NK-92 (cell line): Measurements from ENCODE around the gene CD247.
A peak's percentile ranks its signal among the peaks of the same experiment; 100 is the strongest.
"Not testable (repeated sequence)": the region's sequence is repeated elsewhere in the genome, so short reads cannot be mapped to it uniquely, and the experiment has no call there.

Source experiments
- DNase-seq: peaks from one replicate; lab custom pipeline; 2025; ENCODE audit not compliant: unreplicated experiment; lab: John Stamatoyannopoulos, UW

Gene CD247

DNA sequence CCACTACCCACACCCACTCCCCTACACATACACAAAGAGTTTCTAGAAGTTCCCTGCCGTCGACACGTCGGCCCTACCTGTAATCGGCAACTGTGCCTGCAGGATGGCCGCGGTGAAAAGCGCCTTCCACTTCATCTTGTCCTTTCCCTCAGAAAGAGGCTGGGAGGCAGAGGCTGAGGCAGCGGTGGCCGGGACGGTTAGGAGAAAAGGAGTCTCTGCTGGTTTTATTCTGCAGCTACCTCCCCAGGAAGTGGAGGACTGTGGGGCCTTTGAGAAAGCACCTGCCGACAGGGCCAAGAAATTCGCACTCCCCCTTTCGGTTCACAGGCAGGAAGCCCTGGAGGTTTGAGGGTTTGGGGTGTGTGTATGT, at the start of gene CD247:
CD247 (minus strand) TSS at position 199 of the 370 bp plus-strand sequence; CDS start at position 135, 64 bp downstream.
- no peak for DNase-seq

DNA sequence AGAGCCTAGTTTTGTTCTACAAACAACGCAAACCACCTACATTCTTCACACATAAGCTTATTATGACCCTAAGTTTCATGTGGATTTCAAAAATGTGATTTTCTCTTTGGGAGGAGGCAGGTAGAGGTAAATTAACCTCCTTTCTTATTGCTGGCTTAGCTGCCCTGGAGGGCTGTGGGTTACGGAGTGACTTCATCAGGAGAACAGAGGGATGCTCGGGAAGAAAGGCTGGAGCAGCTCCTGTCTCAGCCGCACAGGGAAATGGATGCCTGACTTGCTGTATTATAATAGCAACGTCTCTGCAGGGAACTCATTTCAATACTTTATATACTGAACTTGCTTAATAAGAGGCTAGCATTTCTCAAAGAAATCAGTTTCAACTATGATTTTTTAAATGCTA, 49.3 kb upstream of the CD247 start:
- DNase-seq = no peak

DNA sequence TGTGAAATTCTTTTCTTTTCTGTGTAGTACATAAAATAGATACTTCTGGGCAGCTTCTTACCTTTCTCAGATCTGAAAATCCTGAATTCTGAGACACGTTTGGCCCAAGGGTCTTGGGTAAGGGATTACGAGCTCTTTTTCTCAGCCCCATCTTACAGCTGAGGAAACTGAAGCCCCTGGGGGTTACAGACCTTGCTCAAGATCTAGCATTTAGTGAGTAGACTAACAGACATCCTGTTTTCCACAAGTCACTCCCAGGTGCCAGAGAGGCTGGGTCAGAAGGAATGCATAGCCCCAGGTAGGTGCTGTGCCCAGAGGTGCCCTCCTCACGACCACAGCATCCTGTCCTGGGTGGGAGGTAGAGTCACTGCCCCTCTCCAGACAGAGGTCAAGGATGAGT, 48.4 kb upstream of the CD247 start:
- DNase-seq = no peak

DNA sequence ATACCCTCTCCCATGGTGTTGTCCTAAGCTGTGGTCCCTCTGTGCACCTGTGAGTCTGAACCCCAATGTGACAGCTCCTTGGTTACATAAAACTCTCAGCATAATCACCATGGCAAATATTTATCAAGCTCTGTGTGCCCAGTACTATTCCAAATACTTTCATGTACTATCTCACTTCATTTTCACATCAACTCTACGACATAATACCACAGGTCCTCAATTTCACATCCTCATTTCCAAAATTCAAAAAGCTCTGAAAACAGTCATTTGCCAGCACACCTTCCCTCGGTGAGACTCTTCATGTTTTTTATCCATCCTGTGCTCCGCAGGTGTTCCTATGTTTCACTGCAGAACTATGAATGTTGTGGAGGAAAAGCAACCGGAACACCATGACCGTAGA, 47.6 kb upstream of the CD247 start:
- no peak for DNase-seq

DNA sequence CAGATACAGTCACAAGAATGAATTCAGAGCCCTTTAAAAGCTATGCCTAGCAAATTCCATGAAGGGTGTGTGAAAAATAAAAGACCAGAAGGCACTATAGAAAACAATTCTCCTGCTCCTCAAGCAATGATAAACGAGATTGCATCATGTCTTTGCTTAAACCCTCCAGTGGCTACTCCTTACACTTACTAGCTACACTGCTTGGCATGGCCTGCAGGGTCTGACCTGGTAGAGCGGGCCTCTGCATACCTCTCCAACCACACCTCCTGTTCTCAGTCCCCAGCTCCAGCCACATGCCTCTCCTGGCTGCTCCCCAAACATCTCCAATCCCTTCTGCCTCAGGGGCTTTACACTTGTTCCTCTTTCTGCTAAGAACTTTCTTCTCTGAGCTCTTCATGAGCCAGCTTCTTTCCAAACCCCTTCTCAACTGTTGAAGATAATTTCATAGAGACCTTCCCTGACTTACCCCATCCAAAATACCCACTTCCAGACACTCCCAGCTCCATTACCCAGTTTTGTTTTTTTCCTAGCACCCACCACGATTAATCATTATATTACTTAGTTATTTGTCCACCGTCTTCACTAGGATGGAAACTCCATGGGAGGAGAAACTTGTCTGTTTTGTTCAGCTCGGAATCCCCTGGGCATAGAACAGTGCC, 46.4 kb upstream of the CD247 start:
- no peak for DNase-seq

DNA sequence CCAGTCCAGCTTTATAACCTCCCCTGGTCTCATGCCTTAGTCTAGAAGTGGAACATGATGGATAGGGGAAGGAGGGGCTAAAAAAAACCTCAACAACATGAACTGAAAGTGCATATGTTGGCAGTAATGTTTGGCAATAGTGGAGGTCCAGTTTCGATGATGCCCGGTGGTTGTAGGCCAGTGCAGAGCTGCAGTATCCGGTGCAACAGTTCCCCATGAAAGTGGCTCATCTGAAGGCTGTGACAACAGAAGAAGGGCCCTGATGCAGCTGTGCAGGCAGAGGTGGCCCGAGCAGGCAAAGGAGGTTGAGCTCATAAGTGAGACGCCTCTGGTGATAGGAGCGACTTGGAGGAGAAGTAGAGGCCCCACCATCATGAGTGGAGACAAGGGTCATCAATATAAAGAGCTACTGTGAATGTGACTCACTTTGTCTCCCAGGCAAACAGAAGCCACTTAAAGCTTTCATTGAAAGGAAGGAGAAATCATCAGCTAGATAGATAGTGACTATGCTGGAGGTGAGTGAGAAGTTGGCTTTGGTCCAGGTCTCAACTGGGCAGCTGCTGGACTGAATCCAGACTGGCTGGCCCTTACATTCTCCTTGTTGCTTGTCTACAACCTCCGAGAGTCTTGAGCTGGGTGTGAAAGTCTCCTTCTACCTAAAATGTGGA, 45.4 kb upstream of the CD247 start:
- no peak for DNase-seq

DNA sequence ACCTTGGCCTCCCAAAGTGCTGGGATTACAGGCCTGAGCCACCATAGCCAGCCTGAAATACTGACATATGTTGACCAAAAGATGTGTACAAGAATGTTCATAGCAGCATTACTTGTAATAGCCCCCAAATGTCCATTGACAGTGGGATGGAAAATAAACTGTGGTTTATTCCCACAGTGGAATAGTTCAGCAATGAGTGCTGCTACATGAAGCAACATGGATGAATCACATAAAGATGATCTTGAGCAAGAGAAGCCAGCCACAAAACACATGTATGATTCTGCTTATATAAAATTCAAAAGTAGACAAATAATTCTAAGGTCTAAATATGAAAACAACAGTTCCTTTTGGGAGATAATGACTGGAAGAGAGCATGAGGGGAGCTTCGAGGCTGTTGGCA, 44.4 kb upstream of the CD247 start:
- no peak for DNase-seq

DNA sequence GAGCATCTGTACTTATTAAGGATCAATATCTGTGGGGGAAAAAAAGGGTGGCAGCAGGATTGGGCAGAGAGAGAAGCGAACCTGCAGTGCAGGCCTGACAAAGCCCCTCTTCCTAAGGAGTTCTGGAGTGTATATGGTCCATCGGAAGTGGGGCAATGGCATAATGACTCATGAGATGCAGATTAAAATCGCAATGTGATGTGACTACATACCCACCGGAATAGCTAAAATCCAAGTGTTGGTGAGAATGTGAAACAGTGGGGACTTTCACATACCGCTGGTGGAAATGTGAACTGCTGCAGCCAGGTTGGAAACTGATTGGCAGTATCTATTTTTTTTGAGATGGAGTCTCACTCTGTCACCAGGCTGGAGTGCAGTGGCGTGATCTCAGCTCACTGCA, 43.4 kb upstream of the CD247 start:
- no peak for DNase-seq

DNA sequence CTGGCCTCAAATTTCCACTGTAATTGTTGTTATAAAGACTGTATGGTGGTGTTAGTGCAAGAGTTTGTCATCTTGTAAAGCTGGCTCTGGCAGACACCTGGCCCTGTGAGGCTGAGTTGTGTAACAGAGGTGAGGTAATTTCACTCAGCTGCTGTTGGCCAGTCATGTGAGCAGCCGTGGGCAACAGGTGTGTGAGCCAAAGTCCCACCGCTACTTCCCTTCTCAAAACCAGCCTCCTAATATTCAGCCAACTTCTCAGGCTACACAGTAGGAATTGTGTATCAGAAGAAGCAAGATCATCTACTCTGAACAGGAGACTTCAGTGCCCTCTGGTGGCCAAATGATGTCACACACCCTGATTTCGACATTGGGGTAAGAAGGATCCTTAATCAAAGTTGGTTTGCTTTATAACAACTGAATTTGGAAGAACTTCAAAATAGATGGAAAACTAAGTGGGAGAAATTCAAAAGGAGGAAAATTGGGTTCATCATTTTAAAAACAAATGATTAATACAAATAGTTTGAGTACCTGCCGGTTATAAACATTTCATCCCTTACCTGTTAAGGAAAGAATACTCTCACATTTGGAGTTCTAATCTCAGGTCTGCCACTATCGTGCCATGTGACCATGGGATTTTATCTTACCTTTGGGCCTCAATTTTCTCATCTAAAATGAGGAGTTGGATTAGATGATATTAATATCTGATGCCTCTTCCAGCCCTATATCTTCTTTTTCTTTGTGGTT, 37.8 kb upstream of the CD247 start:
- DNase-seq = no peak

DNA sequence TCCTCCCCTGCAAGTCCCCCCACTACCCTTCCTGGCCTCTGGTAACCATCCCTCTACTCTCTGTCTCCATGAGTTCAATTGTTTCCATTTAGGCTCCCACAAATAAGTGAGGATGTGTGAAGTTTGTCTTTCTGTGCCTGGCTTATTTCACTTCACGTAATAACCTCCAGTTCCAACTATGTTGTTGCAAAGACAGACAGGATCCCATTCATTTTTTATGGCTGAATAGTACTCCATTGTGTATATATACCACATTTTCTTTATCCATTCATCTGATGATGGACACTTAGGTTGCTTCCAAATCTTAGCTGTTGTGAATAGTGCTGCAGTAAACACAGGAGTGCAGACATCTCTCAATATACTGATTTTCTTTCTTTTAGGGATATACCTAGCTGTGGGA, 36.7 kb upstream of the CD247 start:
- not testable (repeated sequence) for DNase-seq

DNA sequence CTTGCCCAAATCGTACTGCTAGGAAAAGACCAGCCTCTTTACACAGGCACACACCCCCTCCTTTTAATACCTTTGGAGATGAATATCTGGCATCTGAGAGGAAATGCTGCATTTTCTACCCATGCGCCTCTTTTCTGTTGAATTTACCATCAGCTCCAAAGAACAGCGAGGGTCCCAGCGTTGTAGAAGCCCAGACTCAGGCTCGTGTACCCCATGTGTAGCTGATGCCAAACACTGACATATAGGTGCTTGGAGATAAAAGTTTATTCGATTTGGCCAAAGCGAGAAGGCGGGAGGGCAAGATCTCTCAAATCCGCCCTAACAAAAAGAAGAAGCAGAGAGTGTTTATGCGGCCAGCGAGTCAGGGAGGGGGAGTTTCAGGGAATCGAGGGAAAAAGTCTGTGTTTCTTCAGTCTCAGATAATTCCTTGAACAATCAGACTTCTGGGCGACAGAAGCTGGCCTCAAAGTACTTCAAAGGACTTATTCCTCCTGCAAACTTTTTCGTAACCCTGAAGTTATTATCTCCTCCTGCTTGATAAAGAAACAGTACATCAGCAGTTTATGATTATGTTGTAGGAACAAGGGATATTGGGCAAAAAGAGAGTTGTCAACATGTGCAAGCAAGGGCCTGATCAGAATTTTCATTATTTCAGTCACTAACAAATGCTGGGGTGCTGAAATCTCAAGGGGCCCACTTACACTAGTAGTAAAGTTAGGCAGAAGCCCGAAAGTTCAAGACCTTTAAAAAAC, 35.9 kb upstream of the CD247 start:
- DNase-seq = no peak

DNA sequence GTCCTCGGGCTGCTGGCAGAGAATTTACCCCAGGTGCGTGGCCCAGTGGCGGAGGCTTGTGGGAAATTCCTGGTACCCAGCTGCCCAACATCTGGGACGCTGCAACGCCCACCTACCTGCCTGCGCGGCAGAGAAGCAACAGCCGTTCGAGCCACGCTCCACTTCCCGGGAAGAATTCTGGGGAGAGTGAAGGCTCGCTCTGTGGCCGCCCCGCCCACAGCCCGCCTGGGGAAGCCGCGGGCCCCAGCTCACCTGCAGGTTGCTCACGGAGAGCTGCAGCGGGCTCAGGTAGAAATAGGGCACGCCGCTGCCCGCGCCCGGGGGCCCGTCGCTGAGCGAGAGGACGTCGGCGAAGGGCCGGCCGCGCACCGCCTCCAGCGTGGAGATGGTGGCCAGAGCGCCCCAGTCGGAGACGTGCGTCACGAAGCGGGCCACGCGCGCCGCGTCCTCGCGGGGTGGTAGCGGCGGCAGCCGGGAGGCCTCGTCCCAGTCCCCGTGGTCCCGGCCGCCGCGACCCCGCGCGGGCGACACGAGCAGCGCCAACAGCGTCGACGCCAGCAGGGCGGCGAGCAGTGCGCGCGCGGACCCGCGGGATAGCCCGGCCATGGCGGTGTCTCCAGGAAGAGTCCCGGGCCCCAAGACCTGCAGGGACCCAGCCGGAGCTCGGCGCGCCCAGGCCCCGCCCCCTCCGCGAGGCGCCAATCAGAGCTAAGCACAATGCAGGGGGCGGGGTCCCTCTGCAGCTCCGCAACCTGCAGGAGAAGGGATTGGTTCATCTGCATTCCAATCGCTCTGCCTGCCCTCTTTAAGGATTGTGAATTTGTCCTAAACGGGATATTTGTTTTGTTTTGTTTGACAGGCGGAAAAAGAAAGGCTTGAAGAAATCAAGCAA, 35.1 kb upstream of the CD247 start, which contains the start of gene CREG1:
CREG1 (minus strand) TSS at position 627 of the 892 bp plus-strand sequence.
- DNase-seq = peak; percentile 36

DNA sequence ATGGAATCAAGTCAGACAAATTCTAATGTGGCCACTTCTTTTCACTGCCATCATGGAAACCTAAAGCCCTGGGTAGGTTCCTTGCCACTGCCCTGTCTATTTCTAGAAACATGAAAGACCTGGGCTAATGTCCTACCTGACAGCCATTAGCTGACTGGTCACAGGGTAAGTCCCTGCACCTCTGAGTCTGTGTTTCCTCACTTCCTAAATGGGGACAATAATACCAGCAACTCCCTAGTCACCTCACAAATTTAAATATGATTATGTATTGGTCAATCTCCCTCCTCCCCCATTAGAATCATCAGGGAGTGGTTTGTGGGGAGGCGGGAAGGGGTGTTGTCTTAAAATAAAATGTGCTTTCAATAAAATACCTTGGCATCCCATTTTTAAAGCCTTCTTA, 33.0 kb upstream of the CD247 start:
- DNase-seq = no peak

DNA sequence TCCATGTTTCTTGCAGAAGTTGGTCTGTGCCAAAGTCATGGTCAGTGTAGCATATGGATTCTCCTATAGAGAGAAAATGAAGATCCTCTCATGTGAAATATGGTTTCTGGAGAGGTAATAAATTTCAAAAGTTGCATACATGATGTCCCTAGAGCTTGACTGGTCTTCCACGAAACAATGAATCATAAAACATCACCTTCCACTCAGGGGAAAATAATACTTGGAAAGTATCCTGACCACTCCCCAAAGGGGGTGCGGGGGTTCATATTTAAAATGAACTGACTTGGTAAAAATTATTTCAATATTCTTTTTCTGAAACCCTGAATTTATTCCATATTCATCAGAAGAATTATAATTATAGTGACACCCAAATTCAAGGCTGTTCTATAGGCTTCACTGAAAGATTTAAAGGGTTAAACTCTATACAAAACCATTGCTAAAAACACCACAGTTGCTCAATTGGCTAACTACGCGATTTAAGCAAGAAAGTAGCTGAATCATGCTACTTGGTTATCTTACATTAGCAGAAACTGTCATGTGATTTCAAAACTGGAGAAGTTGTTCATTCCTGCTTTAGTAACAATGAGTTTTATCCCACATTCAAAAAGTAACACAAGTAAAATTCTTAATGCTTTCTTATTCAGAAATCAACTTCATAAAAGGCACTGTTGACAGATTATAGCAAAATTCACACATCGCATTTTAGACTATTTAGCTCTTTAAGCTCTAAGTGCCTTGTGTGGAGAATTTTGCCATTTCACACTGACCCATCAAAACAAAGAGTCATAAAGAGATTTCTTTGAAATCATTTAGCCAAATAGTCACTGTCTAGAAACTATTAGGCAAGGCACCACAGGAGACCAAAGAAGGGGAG, 30.0 kb upstream of the CD247 start:
- DNase-seq = no peak

DNA sequence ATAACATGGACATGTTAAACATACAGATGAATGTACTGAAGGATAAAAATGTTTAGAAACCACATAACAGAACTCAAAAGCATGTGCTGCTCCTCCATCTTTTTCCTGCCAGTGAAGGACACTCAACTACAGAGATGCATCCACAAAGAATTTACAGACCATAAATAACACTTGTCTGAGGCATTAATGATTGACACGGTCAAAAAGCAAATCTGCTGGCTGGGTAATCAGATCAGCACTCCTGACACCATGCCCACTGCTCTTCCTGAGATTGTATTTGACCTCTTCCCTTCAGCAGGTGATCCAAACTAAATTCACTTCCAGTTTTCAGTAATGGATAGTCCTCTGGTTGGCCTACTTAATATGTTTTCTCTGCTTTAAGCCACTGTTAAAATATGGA, 28.6 kb upstream of the CD247 start:
- DNase-seq = no peak

DNA sequence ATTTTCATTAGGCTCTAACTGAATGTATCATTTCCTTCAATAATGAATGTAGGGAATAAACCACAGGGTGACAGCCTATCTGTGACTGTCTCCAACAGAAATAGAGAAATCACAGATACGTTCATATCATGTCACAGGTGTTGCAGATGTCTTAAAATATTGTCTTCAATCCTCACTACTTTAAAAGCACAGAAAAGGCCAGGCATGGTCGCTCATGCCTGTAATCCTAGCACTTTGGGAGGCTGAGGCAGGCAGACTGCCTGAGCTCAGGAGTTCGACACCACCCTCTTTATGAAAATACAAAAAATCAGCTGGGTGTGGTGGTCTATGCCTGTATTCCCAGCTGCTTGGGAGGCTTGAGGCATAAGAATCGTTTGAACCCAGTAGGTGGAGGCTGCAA, 27.0 kb upstream of the CD247 start:
- DNase-seq = no peak

DNA sequence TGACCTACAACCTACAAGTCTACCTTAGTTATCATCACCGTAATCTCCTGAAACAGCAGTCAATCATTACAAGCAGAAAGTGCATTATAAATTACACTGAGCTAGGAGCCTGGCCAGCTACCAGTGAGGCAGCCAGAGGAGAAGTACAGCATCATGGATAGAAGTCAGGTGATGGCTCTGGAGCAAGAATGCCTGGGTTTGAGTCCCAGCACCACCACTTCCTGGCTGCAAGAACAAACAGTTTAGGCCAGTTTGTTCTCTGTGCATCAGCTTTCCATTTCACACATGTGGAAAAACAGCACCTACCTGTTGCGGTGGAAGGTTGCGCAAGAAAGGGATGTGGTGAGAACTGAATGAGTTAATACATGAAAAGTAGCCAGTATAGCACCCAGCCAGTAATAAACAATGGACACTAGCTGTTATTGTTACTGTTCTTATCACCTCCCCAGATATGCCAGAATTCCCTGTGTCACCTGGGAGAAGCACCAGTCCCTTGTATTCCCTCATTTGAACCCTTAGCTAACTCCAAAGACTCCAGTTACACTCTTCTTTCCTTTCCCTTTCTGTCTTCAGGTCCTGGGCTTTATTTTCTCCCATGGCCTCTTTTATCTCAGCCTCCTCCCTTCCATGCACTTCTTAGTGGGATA, 26.2 kb upstream of the CD247 start:
- no peak for DNase-seq

DNA sequence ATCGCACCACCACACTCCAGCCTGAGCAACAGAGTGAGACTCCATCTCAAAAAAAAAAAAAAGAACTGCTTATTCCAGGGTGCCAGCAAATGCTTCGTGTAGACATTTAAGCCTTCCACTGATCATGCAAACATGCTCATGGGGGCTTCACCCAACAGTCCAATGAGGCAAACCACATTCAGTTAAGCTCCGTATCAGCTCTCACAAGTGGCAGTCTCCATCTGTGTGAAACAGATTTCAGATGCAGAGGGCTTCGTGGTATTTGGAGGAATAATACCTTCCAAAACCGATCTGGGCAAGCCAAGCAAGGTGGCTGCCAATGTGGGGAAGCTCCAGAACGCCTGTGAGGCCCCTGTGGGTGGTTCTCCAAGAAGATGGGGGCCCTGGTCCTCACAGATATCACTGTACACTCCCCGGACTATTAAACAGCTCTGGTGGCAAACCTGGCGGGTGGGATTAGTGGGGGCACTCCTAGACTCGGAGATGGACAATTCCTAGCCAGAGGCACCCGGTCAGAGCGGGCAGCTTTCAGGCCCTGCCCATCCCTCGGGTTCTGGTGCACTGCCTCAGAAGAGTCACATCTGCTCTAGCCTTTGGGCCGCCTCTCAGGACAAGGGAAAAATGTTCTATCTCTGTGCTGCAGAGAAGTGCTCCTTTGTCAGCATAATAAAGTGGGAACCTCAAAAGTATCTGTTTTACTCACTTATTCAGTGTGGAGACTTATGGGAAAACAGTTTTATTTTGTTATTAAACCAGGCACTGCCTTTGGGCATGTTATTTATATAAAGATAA, 25.1 kb upstream of the CD247 start:
- DNase-seq = no peak
